Activated CD8-positive, alpha-beta memory T cell treated with anti-CD3 and anti-CD28 coated beads for 1 hour (primary cell): ENCODE results near the gene MAPKAP1.

Source experiments
- DNase-seq, 2 donors: peaks; one replicate each; pipeline ENCODE4 v3.0.0-alpha.2; 2020; ENCODE audit warnings: low read depth in 1 of 2; ENCODE audit errors: extremely low read depth in 1 of 2

The MAPKAP1 gene

DNA sequence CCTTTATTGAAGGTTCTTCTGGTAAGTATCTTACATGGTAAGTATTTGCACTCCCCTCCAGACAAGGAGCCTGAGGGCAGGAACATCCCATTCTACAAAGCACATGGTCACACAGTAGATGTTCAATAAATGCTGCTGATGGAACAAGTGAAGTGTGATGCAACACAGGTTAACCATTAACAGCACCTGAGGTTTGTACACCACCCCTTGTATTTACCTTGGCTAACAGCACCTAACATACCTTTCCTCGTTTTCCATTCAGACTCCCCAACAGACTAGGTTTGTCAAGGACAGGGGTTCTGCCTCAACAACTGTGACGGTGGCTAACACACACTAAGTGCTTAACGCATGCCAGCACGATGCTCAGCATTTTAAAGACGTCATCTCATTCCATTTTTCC, 213.6 kb downstream of the MAPKAP1 start:
- no peak for DNase-seq

- no peak for DNase-seq
Observed at GRCh38 chr9:125492719-125493118, 214.3 kb downstream of the MAPKAP1 start.

DNA sequence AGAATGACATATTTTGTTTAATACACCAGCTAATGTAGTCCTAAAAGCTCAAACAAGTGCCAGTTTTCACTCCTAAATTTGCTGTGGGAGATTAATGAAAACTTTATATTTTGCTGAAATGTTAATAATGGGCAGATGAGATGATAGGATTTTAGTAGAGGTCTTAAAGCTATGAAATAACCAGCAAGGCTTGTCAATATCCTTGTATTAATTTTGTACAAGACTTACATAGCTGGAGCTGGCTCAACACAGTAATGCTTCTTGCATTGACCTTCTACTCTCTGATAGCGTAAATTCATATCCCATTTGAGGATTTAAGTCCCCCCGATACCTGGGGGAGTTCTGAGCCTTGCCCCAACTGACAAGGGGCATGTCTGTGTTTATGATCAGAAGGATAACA, 219.2 kb downstream of the MAPKAP1 start:
- DNase-seq, result no peak

DNA sequence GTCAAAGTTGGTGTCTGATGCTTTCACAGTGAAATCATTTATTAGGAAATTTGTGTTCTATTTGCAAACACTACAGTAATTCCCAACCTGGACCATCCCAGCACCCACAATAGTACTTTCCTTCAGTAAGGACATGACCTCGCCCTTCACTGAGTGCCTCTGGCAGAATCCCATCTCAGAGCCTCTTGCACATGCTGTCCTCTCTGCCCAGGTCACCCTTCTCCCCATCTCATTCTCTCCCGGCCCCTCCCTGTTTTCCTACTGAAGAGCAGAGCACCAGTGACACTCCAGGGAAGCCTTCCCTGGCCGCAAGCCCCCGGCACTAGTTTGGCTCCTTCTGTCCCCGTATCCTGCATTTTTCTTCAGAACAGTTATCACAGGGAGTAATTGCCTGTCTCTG, 220.4 kb downstream of the MAPKAP1 start:
- no peak for DNase-seq

- DNase-seq, result no peak
Observed at GRCh38 chr9:125486152-125486508, 220.9 kb downstream of the MAPKAP1 start.

DNA sequence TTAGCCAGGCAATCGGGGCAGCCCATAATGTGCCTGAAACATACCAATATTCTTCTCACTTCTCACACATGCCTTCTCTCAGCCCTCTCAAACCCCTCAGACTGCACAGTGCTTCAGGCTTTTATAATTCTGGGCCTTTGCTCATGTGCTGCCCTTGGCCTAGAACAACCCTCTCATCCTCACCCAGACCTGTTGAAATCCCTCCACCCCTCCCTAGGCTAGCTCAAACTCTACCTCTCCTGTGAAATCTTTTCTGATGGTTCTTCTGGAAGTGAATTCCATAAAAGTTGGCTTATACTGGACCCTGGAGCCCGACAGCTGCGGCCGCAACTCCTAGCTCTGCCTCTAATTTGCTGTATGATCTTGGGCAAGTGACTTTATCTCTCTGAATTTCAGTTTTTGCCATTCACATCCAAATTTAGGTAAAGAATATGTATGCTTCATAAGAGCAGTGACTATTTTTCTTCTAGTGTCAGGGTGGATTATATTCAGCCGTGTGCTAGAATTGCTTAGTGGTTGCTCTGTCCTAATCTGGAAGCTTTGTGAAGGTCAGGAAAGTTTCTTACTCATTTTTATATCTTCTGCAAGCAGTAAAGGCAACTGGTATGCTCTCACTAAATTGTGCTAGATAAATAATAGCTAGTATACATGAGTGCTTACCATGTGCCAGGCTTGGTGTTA, 221.4 kb downstream of the MAPKAP1 start:
- no peak for DNase-seq

DNA sequence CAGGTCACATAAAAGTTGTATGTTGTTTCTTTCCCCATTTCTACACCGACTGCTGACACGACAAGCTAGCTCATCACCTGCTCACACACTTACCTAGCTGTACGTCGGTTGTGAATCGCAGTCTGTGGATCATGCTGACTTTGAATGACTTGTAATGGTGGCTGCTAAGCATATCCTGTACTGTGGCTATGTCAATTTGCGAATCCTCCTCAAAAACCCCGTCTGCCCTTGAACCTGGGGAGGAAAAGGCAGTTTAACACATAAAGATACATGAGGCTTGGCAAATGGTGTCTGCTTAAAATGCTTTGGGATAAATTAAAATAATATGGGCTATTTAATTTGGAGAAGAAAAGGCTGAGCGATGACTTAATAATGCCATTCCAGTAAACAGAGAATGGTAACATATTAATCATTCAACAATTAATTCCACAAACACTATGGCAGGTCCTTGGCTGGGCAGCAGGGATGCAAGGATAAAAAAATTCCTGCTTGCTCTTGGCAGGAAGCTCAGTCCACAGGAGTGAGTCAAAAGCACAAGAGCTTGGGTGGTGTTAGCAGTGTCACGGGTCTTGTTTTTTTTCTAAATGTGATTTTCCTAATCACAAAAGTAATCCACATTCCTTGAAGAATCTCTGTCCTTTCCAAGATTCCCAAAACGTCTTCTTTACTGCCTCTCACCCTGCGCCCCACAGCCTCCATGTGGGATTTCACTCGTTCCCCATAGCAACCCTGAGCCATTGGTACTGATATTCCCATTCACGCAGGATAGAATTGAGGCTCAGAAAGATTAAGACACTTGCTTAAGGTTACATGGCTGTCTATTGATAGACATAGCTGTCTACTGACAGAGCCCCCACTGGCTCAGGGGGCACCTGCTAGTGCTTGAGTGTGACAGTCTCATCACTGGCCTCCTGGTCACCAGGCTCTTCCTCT, 222.4 kb downstream of the MAPKAP1 start:
- DNase-seq, result no peak

DNA sequence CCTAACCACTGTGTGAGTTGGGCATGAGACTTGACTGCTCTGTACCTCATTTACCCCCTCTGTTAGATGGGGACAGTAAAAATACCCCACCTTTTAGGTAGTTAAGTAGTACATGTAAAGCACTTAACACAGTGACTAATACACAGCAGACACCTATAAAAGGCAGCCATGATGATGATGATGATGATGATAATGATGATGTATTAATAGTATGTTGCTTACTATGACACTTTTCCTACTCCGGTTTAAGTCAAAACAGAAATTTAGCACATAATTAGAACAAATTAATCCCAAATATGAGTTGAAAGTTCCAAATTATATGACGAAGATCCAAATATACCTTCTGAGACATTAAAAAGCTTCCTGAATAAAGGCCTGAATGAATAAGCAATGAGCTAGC, 223.3 kb downstream of the MAPKAP1 start:
- DNase-seq, result no peak

DNA sequence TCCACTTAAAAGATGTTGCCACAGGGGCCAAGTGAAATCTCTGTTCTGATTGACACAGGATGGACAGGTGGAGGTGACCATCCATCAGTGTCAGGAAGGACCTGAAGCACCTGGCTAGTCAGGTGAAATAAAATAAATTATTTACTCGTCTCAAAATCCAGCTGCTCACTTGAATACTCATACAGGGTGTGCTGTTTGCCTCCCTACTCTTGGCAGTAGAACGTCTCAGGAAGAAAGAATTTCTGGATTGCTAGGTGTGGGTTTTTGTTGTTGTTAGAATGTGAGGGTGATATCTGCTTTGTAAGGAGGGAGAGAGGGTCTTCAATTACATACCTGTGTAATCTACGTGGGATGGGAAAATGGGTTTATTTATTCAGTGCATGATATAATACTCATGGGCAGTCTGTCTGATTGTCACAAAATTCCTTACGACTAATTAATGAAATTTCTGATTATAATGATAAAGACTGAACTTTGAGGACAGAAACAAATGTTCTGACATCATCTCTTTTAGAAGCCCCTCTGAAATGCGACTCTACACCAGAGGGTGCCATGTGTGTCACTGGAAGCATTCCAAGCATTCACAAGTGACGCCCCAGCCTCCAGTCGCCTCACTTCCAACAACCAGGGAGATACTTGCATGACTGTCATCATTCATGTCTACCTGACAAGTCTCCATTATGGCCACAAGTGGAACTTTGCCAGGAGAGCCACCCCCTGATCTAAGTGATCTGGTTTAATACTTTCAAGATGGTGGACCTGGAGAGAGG, 227.0 kb downstream of the MAPKAP1 start:
- DNase-seq, result no peak

DNA sequence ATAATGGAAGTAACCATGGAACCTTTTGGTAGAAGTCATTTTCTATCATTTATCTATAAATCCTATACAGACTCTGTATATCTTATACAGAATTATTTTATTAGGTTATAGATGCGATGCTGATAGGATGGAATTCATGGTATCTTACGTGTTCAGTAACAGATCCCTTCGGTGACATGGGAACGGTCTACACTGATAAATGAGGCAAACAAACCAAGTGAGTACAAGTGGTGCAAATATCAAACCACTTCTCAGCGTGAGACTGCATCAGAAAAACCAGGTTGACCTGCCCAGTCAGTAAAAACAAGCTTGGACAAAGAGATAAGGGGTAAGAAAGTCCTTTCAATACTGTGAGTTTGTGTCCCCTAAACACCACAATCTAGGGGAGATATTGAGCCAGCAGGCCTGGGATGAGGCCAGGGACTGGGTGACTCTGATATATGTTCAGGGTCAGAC, 229.9 kb downstream of the MAPKAP1 start:
- DNase-seq, result no peak

- DNase-seq, result no peak
Observed at GRCh38 chr9:125476645-125477044, 230.4 kb downstream of the MAPKAP1 start.

DNA sequence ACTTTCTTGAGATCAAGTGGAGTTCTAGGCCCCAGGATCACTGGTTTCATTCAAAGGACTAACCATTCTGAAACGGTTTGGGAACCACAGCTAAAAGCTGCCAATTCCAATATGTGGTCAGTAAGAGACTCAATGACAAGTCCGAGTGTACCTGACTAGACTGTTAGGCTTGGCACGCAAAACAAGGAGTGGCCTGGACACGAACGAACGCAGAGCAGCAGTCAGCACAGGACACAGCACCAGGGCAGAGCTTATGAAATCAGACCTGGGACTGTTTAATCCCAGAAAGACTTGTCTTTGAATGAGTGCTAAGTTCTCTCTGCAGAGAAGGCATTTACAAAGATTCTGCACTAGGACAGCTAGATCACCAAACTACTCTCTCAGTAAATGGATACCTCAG, 231.6 kb downstream of the MAPKAP1 start:
- DNase-seq, result no peak

DNA sequence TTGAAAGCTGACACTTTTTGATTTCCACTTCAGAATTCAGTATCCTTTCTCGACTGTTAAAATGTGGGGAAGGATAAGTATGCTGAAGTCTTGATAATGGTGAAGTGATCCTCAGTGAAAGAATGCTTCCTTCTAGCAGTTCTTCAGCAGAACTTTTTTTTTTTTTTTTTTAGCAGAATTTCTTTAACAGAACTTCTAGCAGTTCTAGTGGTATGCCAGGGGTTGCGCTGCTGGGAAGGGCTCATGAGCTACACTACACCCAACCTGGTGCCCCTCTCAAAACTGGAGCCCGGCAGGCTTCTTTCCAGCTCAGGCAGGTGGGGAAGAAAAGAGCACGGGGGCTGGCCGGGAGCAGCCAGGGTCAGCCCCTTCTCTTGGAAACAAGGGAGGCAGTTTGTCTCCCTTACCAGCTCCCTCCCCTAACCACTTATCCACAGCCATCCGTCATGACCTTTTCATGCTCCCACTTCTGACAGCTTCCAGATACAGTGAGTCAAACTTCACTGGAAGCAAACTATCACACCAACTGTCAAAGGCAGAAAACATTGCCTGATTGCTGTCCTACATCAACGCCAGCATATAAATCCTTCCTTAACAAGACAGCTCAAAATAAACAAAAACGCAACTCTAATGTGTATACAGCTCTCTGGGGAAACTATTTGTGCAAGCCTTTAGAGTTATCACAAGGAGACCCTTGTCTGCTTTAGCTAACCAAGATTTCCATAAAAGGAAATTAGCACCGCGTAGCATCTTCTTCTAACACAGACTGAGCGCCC, 233.9 kb downstream of the MAPKAP1 start:
- no peak for DNase-seq

- DNase-seq, result no peak
Observed at GRCh38 chr9:125472562-125472925, 234.5 kb downstream of the MAPKAP1 start.

DNA sequence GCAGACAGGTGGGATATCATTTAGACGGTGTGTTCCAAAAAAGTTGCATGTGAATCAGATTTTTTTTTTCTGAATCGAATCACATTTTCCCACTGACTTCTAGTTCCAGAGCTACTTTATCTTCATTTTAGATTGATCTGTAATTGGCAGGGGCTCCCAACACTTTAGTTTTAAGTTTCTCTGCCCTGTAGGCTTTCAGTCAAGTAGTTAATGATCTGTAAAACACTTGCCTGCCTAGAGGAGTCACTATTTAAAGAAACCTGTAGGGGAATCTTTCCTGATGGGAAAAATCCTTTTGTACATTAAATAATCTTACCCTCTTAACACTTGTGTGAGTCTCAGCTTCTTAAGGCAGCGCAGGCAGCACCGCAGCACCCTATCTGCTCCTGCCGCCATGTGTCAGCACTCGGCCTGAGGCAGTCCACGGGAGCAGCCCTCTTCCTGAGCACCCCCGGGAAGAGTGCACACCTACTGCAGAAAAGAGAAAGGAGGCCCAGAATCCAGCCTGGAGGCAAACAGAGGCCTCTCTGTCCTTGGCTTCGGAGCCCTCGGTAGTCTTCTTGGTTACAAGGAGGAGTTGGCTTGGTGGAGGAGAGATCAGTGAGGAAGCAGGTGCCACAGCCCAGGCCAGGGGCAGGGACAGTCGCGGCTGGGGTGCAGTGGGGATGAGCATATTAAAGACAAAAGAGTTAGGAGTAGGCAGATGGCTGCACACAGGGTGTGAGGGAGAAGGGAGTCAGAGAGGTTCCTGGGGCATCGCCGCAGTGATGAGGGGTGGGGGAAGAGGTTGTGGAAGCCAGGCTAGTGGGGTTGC, 236.0 kb downstream of the MAPKAP1 start:
- DNase-seq, result no peak

GRCh38 chr9:125470189-125470588, 236.8 kb downstream of the MAPKAP1 start:
- DNase-seq, result no peak

DNA sequence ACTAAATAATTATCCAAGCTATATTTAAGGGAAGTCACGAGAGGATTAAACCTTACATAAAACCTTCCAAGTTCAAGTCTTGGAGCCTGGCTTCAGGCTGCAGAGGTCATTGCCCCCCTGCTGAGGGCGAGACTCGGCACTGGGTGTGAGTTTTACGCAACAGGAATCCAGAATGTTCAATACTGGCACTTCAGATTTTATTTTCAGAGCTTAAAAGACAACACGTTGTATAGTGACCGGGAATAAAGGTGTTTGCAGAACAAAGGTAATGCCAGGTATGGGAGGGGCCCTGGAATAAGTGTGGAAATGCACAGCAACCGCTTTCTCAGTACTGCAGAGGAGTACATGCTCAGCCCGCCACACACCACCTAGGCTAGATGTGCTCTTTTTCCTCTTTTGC, 238.4 kb downstream of the MAPKAP1 start:
- no peak for DNase-seq

DNA sequence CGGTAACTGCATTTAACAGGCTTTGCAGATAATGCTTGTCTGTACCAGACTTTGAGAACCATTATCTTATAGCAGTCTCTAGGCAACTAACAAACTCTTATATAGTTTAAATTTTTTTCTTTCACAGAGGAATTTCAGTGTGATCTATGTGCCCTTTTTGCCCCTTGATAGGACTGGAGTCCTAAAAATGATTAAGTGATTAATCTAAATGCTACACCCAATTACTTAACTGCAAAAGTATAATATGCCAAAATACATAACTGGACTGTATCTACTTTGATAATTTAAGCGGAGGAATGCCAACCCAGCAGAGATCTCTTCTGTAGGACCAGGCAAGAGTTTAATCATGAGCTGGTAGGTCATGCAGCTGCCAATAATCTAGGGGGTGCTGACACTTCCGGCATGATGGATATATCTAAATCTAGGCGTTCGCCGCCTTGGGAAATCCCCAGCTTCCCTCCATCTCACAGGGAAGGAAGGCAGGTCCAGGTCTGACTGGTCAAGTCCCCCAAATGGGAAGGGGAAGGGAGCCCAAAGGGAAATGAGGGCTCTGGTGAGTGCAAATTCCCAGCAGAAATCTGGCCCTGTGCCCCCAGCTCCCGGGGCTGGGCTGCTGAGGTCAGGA, 239.8 kb downstream of the MAPKAP1 start:
- no peak for DNase-seq

DNA sequence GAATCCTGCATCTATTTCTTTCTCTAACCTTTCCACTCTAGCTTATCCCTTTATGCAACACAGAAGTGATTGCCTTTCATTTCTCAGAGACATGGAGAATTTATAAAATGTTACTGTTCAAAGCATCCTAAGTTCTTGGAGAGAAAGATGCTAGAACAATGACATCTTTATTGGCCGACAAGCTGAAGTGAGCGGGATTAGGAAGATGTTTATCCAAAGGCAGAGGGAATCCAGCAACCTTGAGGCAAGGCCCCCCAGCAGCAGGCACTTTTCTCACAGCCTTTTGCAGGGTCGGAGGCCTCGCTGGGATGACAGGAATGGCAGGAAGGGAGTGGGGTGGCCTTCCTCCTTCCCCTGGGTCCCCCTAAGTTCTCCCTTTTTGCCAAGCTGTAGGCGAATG, 240.6 kb downstream of the MAPKAP1 start:
- DNase-seq, result no peak
